HCT116 (cell line): Measurements from ENCODE around the gene SORL1. TPM values are rescaled to one million over a fixed set of nuclear protein-coding genes. Genes with fewer than 3 reads are reported as not detected.

Experiments used
- ATAC-seq: fragments of 200-7000 bp; cut with Tn5 transposase; 2 replicates; pipeline ENCODE4 v1.9.1; 2020; ENCODE audit warnings: mild to moderate bottlenecking, moderate library complexity
- BruUV-seq: library from RNA; stranded (reverse); fragments of 400-500 nt; replicated peaks from 2 replicates; lab custom pipeline; 2021; lab: Mats Ljungman, UMichigan
- CTCF ChIA-PET: fragments of 300-600 bp; sonication (Branson Sonifier 250); formaldehyde crosslinking; loops from one replicate; lab custom pipeline; 2021; ENCODE audit warnings: antibody characterized with exemption; lab: Charles Lee
- POLR2A ChIA-PET: fragments of 300-600, 350-600 bp; sonication (Branson Sonifier 250); formaldehyde crosslinking; loops from one replicate; lab custom pipeline; 2021; ENCODE audit warnings: antibody characterized with exemption; lab: Charles Lee
- RAD21 ChIA-PET, 2 experiments: fragments of 300-600 bp; sonication (Branson Sonifier 250); formaldehyde crosslinking; loops; one replicate each; lab custom pipeline; 2023; ENCODE audit warnings: low total read pairs in 2 of 2; ENCODE audit not compliant: uncharacterized antibody in 2 of 2, unreplicated experiment in 2 of 2, low non-redundant PET in 1 of 2; lab: Charles Lee
- DNase-seq: peaks from one replicate; pipeline ENCODE4 v3.0.0-alpha.2; 2010; ENCODE audit warnings: low read depth, low spot score
- H2AFZ ChIP-seq: fragments of 200-600 bp; shearing (Covaris generic), sonication (generic); 2 replicates; pipeline ENCODE4 v1.6.1; 2017; ENCODE audit warnings: low read depth, mixed run types, mixed read lengths, antibody characterized with exemption, low read length; ENCODE audit not compliant: poor library complexity, severe bottlenecking
- H3K27ac ChIP-seq: 2 replicates; pipeline ENCODE4 v1.5.1; 2012; ENCODE audit warnings: low read depth, low read length
- H3K27me3 ChIP-seq: fragments of 200-600 bp; sonication (generic); 2 replicates; pipeline ENCODE4 v1.6.1; 2016; ENCODE audit warnings: mixed run types, low read length, mixed read lengths; ENCODE audit not compliant: insufficient read depth
- H3K36me3 ChIP-seq, 2 experiments: fragments of 200-500 bp in 1 of 2; fragments of 200-600 bp in 1 of 2; sonication (Bioruptor generic) in 1 of 2; sonication (generic) in 1 of 2; 2 replicates each; pipeline versions ENCODE4 v1.5.1 to v1.6.1; 2014 to 2016; ENCODE audit warnings: low read length in 2 of 2, inconsistent platforms in 1 of 2, mixed read lengths in 1 of 2, mixed run types in 1 of 2; ENCODE audit not compliant: insufficient read depth in 2 of 2, control insufficient read depth in 1 of 2
- H3K4me1 ChIP-seq, 2 experiments: fragments of 200-600 bp in 1 of 2; sonication (generic) in 1 of 2; 2 replicates each; pipeline versions ENCODE4 v1.5.1 to v1.6.1; 2012 to 2017; ENCODE audit warnings: low read length in 2 of 2, inconsistent platforms in 1 of 2, mild to moderate bottlenecking in 1 of 2, mixed read lengths in 1 of 2, mixed run types in 1 of 2, moderate library complexity in 1 of 2; ENCODE audit not compliant: insufficient read depth in 2 of 2, control insufficient read depth in 1 of 2
- H3K4me2 ChIP-seq: fragments of 200-600 bp; sonication (generic); 2 replicates; pipeline ENCODE4 v1.6.1; 2017; ENCODE audit warnings: mixed run types, low read length, mixed read lengths
- H3K4me3 ChIP-seq, 2 experiments: fragments of 200-600 bp in 1 of 2; sonication (generic) in 1 of 2; replicated peaks in 1 of 2; 2 replicates each; pipeline ENCODE4 v1.5.1; 2011 to 2016; ENCODE audit warnings: low read length in 2 of 2, control low read depth in 1 of 2, low read depth in 1 of 2, mild to moderate bottlenecking in 1 of 2, mixed read lengths in 1 of 2, mixed run types in 1 of 2
- H3K79me2 ChIP-seq: fragments of 200-600 bp; sonication (generic); 2 replicates; pipeline ENCODE4 v1.6.1; 2017; ENCODE audit warnings: mild to moderate bottlenecking, mixed run types, low read length, moderate library complexity, mixed read lengths; ENCODE audit not compliant: insufficient read depth
- H3K9ac ChIP-seq: fragments of 200-600 bp; sonication (generic); 2 replicates; pipeline ENCODE4 v1.6.1; 2016; ENCODE audit warnings: low read length, mixed read lengths
- H3K9me2 ChIP-seq: fragments of 200-600 bp; sonication (generic), shearing (Covaris generic); 2 replicates; pipeline ENCODE4 v1.6.1; 2017; ENCODE audit warnings: mixed run types, mild to moderate bottlenecking, moderate library complexity; ENCODE audit not compliant: insufficient read depth
- H3K9me3 ChIP-seq, 2 experiments: fragments of 200-500 bp in 1 of 2; fragments of 200-600 bp in 1 of 2; sonication (Bioruptor generic) in 1 of 2; sonication (generic) in 1 of 2; 2 replicates each; pipeline ENCODE4 v1.6.1; 2014 to 2017; ENCODE audit warnings: low read length in 2 of 2, mixed read lengths in 2 of 2, inconsistent platforms in 1 of 2, low read depth in 1 of 2, mild to moderate bottlenecking in 1 of 2, mixed run types in 1 of 2, moderate library complexity in 1 of 2; ENCODE audit not compliant: control insufficient read depth in 1 of 2, insufficient read depth in 1 of 2
- H4K20me1 ChIP-seq: fragments of 200-600 bp; sonication (generic), shearing (Covaris generic); 2 replicates; pipeline ENCODE4 v1.6.1; 2017; ENCODE audit warnings: mixed run types, mild to moderate bottlenecking, moderate library complexity; ENCODE audit not compliant: insufficient read depth
- ATF3 ChIP-seq: IDR thresholded peaks from 2 replicates; pipeline ENCODE4 v1.6.1; 2012
- CTCF ChIP-seq, 3 experiments: fragments of 200-600 bp in 1 of 3; sonication (generic) in 1 of 3; IDR thresholded peaks in 2 of 3; conservative IDR thresholded peaks in 1 of 3; 2 replicates each; pipeline ENCODE4 v1.5.1; 2012 to 2017; ENCODE audit warnings: low read depth in 2 of 3, low read length in 2 of 3, antibody characterized with exemption in 1 of 3, borderline replicate concordance in 1 of 3, control low read depth in 1 of 3, mild to moderate bottlenecking in 1 of 3, mixed read lengths in 1 of 3, mixed run types in 1 of 3, moderate library complexity in 1 of 3; ENCODE audit not compliant: insufficient read depth in 1 of 3
- EGR1 ChIP-seq: IDR thresholded peaks from 2 replicates; pipeline ENCODE4 v1.6.1; 2012; ENCODE audit warnings: low read depth
- EZH2 ChIP-seq: fragments of 200-600 bp; sonication (generic); IDR thresholded peaks from 2 replicates; pipeline ENCODE4 v1.6.1; 2017; ENCODE audit warnings: antibody characterized with exemption, mixed run types
- FOSL1 ChIP-seq: IDR thresholded peaks from 2 replicates; pipeline ENCODE4 v1.6.1; 2012; ENCODE audit warnings: low read depth
- POLR2A ChIP-seq: IDR thresholded peaks from 2 replicates; pipeline ENCODE4 v1.7.0; 2011; ENCODE audit warnings: borderline replicate concordance; ENCODE audit not compliant: insufficient read depth, insufficient read length; ENCODE audit errors: extremely low read depth
- SIN3A ChIP-seq: IDR thresholded peaks from 2 replicates; pipeline ENCODE4 v1.6.1; 2012; ENCODE audit warnings: low read depth
- SRF ChIP-seq: IDR thresholded peaks from 2 replicates; pipeline ENCODE4 v1.6.1; 2012; ENCODE audit warnings: low read depth
- YY1 ChIP-seq: IDR thresholded peaks from 2 replicates; pipeline ENCODE4 v1.6.1; 2011; ENCODE audit warnings: low read length, low read depth, moderate library complexity, mild to moderate bottlenecking; ENCODE audit not compliant: insufficient replicate concordance; ENCODE audit errors: extremely low read depth
- ZBTB33 ChIP-seq: IDR thresholded peaks from 2 replicates; pipeline ENCODE4 v1.6.1; 2011; ENCODE audit warnings: mild to moderate bottlenecking, low read length, moderate library complexity; ENCODE audit not compliant: insufficient replicate concordance; ENCODE audit errors: extremely low read depth
- ZNF274 ChIP-seq: fragments of 200-500 bp; sonication (Bioruptor generic); IDR thresholded peaks from 2 replicates; pipeline ENCODE4 v1.6.1; 2014; ENCODE audit warnings: mild to moderate bottlenecking, low read depth, low read length, inconsistent platforms
- intact Hi-C: fragments of 100-400 bp; cut with micrococcal nuclease; formaldehyde crosslinking; loops from 2 replicates; pipeline ENCODE4 v1.10.0; 2022
- total RNA-seq: library from RNA; stranded (reverse); gene quantifications from one replicate; pipeline ENCODE4 v1.2.1, GENCODE V29; 2021; ENCODE audit not compliant: unreplicated experiment

The SORL1 gene
- total RNA-seq, 1 experiment from 2014 or later, result 17.4 TPM

GRCh38 chr11:121405646-121406045, 46.5 kb upstream of the SORL1 start (continued):
- no peak for TF ChIP-seq YY1
- TF ChIP-seq, all 23 proteins: peak for 0

- TF ChIP-seq FOSL1 (no peak), ZBTB33 (no peak), EZH2 (no peak), ATF3 (no peak), ZNF274 (no peak), SIN3A (no peak), CTCF (IDR thresholded peaks at IDR 0.05 in 2 of 3, conservative IDR thresholded peaks at IDR 0.05 in 1 of 3; ENCODE audit: borderline replicate concordance in 1 of 3, insufficient read depth in 1 of 3, low read depth in 2 of 3, low read length in 2 of 3) (no peak), SRF (no peak), POLR2A (no peak), EGR1 (no peak)
- intact Hi-C loops, result no loop called here
- no peak overlapping the region for H3K4me3 ChIP-seq
- H3K9ac ChIP-seq, result no peak overlapping the region
- BruUV-seq, result no TSS peak
- no peaks in the 10 kb centered on the region for H3K9me2 ChIP-seq
- DNase-seq (no peak), ATAC-seq (no peak)
- H2AFZ ChIP-seq, result no peak overlapping the region
- H3K27me3 ChIP-seq, result no peaks in the 10 kb centered on the region
- no peaks in the 10 kb centered on the region for H4K20me1 ChIP-seq
- ChIA-PET RAD21 (no interaction called here), CTCF (no interaction called here), POLR2A (no interaction called here)
- H3K4me1 ChIP-seq, result no peaks in the 10 kb centered on the region
- H3K27ac ChIP-seq, result no peak overlapping the region
- H3K9me3 ChIP-seq, result peaks cover 0 to 9% of the 10 kb centered on the region in 2 experiments; a peak in 1 of 4 replicates
- no peaks in the 10 kb centered on the region for H3K36me3 ChIP-seq
- H3K4me2 ChIP-seq, result no peak overlapping the region
- no peaks in the 10 kb centered on the region for H3K79me2 ChIP-seq
Observed at GRCh38 chr11:121406291-121406690, 45.8 kb upstream of the SORL1 start.
